H1 (cell line): ENCODE data around the gene KDR. TPM values are rescaled to one million over a fixed set of nuclear protein-coding genes. Genes with fewer than 3 reads are reported as not detected.

Source experiments
- CTCF ChIA-PET: fragments of 300-600 bp; sonication (Branson Sonifier 250); formaldehyde crosslinking; loops from one replicate; lab custom pipeline; 2021; ENCODE audit not compliant: partially characterized antibody; lab: Charles Lee
- POLR2A ChIA-PET: fragments of 300-600 bp; sonication (Branson Sonifier 250); formaldehyde crosslinking; loops from one replicate; lab custom pipeline; 2021; ENCODE audit warnings: inconsistent platforms; ENCODE audit not compliant: partially characterized antibody; lab: Charles Lee
- DNase-seq, 2 experiments: peaks; one replicate each; pipeline versions ENCODE4 v3.0.0 to v3.0.0-alpha.2; 2010 to 2022; ENCODE audit warnings: low spot score in 2 of 2, low read depth in 1 of 2, mixed read lengths in 1 of 2
- FAIRE-seq: peaks from 2 replicates; lab custom pipeline; 2011; peaks lifted over from hg19 to GRCh38; lab: Jason Lieb, UNC
- H2AFZ ChIP-seq: 2 replicates; pipeline ENCODE4 v1.8.1; 2012; ENCODE audit warnings: low read length, inconsistent platforms
- H2AK5ac ChIP-seq: 2 replicates; pipeline ENCODE4 v1.6.1; 2013; ENCODE audit warnings: low read depth, low read length
- H2BK120ac ChIP-seq: replicated peaks from 2 replicates; pipeline ENCODE3; 2013; ENCODE audit warnings: low read depth, low read length, inconsistent platforms
- H2BK12ac ChIP-seq: 2 replicates; pipeline ENCODE4 v1.6.1; 2013; ENCODE audit warnings: low read depth, low read length
- H2BK15ac ChIP-seq: 2 replicates; pipeline ENCODE4 v1.6.1; 2013; ENCODE audit warnings: low read length
- H2BK20ac ChIP-seq: 2 replicates; pipeline ENCODE4 v1.6.1; 2013; ENCODE audit warnings: low read length
- H2BK5ac ChIP-seq: 2 replicates; pipeline ENCODE4 v1.6.1; 2013; ENCODE audit warnings: low read depth, low read length
- H3K14ac ChIP-seq: 2 replicates; pipeline ENCODE4 v1.6.1; 2013; ENCODE audit warnings: inconsistent platforms; ENCODE audit not compliant: insufficient read length
- H3K18ac ChIP-seq: 2 replicates; pipeline ENCODE4 v1.6.1; 2013; ENCODE audit warnings: low read length; ENCODE audit errors: extremely low read depth
- H3K23ac ChIP-seq: 2 replicates; pipeline ENCODE4 v1.6.1; 2013; ENCODE audit warnings: inconsistent platforms; ENCODE audit not compliant: insufficient read length
- H3K23me2 ChIP-seq: 2 replicates; pipeline ENCODE4 v1.6.1; 2013; ENCODE audit warnings: low read depth, low read length
- H3K27ac ChIP-seq: 2 replicates; pipeline ENCODE4 v1.6.1; 2011; ENCODE audit warnings: low read depth, low read length, inconsistent platforms
- H3K27me3 ChIP-seq, 4 experiments: replicated peaks in 1 of 4; 1 replicate in 1 of 4; 2 replicates in 3 of 4; pipeline versions ENCODE4 v1.6.1 to v1.8.1; 2011 to 2013; ENCODE audit warnings: low read length in 3 of 4, mild to moderate bottlenecking in 3 of 4, inconsistent platforms in 2 of 4, mixed read lengths in 2 of 4, moderate library complexity in 1 of 4; ENCODE audit not compliant: control insufficient read depth in 3 of 4, insufficient read depth in 3 of 4; ENCODE audit errors: extremely low read depth in 1 of 4
- H3K36me3 ChIP-seq, 4 experiments: 2 replicates each; pipeline versions ENCODE4 v1.6.1 to v1.8.1; 2011 to 2013; ENCODE audit warnings: mild to moderate bottlenecking in 4 of 4, low read length in 3 of 4, moderate library complexity in 2 of 4, control low read depth in 1 of 4, inconsistent platforms in 1 of 4; ENCODE audit not compliant: insufficient read depth in 4 of 4, control insufficient read depth in 2 of 4
- H3K4ac ChIP-seq: replicated peaks from 2 replicates; pipeline ENCODE3; 2013; ENCODE audit warnings: low read length, low read depth, mixed read lengths, inconsistent platforms; ENCODE audit not compliant: insufficient read length
- H3K4me1 ChIP-seq, 4 experiments: replicated peaks in 1 of 4; 1 replicate in 1 of 4; 2 replicates in 3 of 4; pipeline versions ENCODE4 v1.6.1 to v1.8.1; 2011 to 2013; ENCODE audit warnings: low read length in 3 of 4, inconsistent platforms in 2 of 4, mixed read lengths in 1 of 4; ENCODE audit not compliant: insufficient read depth in 4 of 4, control insufficient read depth in 3 of 4
- H3K4me2 ChIP-seq, 2 experiments: 2 replicates each; pipeline versions ENCODE4 v1.6.1 to v1.8.1; 2011 to 2013; ENCODE audit warnings: low read depth in 2 of 2, low read length in 2 of 2, control low read depth in 1 of 2, inconsistent platforms in 1 of 2, mild to moderate bottlenecking in 1 of 2; ENCODE audit not compliant: insufficient read depth in 1 of 2
- H3K4me3 ChIP-seq, 4 experiments: fragments of 200-600, 300-600 bp in 1 of 4; sonication (generic), shearing (Covaris generic), sonication (Bioruptor Twin) in 1 of 4; 2 replicates each; pipeline versions ENCODE4 v1.5.1 to v1.8.1; 2011 to 2016; ENCODE audit warnings: low read length in 4 of 4, low read depth in 3 of 4, control low read depth in 2 of 4, inconsistent platforms in 2 of 4, mild to moderate bottlenecking in 2 of 4, mixed read lengths in 1 of 4, moderate library complexity in 1 of 4; ENCODE audit not compliant: insufficient read depth in 2 of 4; ENCODE audit errors: extremely low read depth in 1 of 4
- H3K56ac ChIP-seq: replicated peaks from 2 replicates; pipeline ENCODE3; 2013; ENCODE audit warnings: low read depth, mild to moderate bottlenecking, mixed read lengths, low read length, inconsistent platforms; ENCODE audit not compliant: insufficient read length
- H3K79me1 ChIP-seq: 2 replicates; pipeline ENCODE4 v1.6.1; 2013; ENCODE audit warnings: low read depth, low read length, control low read depth
- H3K79me2 ChIP-seq, 2 experiments: 2 replicates each; pipeline versions ENCODE4 v1.6.1 to v1.8.1; 2012 to 2013; ENCODE audit warnings: low read length in 2 of 2, mild to moderate bottlenecking in 2 of 2, inconsistent platforms in 1 of 2; ENCODE audit not compliant: insufficient read depth in 2 of 2, control insufficient read depth in 1 of 2
- H3K9ac ChIP-seq, 4 experiments: replicated peaks in 1 of 4; 1 replicate in 1 of 4; 2 replicates in 3 of 4; pipeline versions ENCODE4 v1.6.1 to v1.8.1; 2011 to 2013; ENCODE audit warnings: low read depth in 3 of 4, low read length in 3 of 4, control low read depth in 2 of 4, mild to moderate bottlenecking in 2 of 4, moderate library complexity in 2 of 4, inconsistent platforms in 1 of 4; ENCODE audit errors: extremely low read depth in 1 of 4
- H3K9me3 ChIP-seq, 2 experiments: 2 replicates each; pipeline versions ENCODE4 v1.6.1 to v1.8.1; 2012 to 2013; ENCODE audit warnings: mild to moderate bottlenecking in 2 of 2, moderate library complexity in 2 of 2, control low read depth in 1 of 2, inconsistent platforms in 1 of 2, low read depth in 1 of 2, low read length in 1 of 2, mixed read lengths in 1 of 2; ENCODE audit not compliant: insufficient read depth in 2 of 2
- H4K20me1 ChIP-seq, 2 experiments: replicated peaks in 1 of 2; 2 replicates each; pipeline versions ENCODE3 to v1.8.1; 2011 to 2013; ENCODE audit warnings: inconsistent platforms in 2 of 2, low read length in 2 of 2, mild to moderate bottlenecking in 1 of 2; ENCODE audit not compliant: insufficient read depth in 2 of 2, control insufficient read depth in 1 of 2
- H4K5ac ChIP-seq: 2 replicates; pipeline ENCODE4 v1.6.1; 2013; ENCODE audit warnings: low read length, low read depth, mixed read lengths, inconsistent platforms; ENCODE audit not compliant: insufficient read length
- H4K8ac ChIP-seq: 2 replicates; pipeline ENCODE4 v1.8.0; 2013; ENCODE audit warnings: mild to moderate bottlenecking, moderate library complexity, low read length, inconsistent platforms; ENCODE audit not compliant: insufficient read depth; ENCODE audit errors: extremely low read depth
- H4K91ac ChIP-seq: replicated peaks from 2 replicates; pipeline ENCODE3; 2013; ENCODE audit warnings: low read length, mixed read lengths, inconsistent platforms; ENCODE audit not compliant: insufficient read length
- ATF3 ChIP-seq: IDR thresholded peaks from 2 replicates; pipeline ENCODE4 v1.6.1; 2011; ENCODE audit warnings: low read depth, mild to moderate bottlenecking, low read length; ENCODE audit not compliant: insufficient read depth
- BACH1 ChIP-seq: IDR thresholded peaks from 2 replicates; pipeline ENCODE4 v1.6.1; 2012; ENCODE audit warnings: low read length, improper control_type of control experiment
- CEBPB ChIP-seq: IDR thresholded peaks from 2 replicates; pipeline ENCODE4 v1.6.1; 2012; ENCODE audit warnings: low read depth, low read length
- CHD1 ChIP-seq: IDR thresholded peaks from 2 replicates; pipeline ENCODE4 v1.6.1; 2012; ENCODE audit warnings: low read depth, low read length, improper control_type of control experiment
- JUND ChIP-seq: IDR thresholded peaks from 2 replicates; pipeline ENCODE4 v1.6.1; 2011; ENCODE audit warnings: mild to moderate bottlenecking, improper control_type of control experiment, low read length
- MAFK ChIP-seq: IDR thresholded peaks from 2 replicates; pipeline ENCODE4 v1.6.1; 2012; ENCODE audit warnings: low read depth, mild to moderate bottlenecking, improper control_type of control experiment, low read length
- MAX ChIP-seq: IDR thresholded peaks from 2 replicates; pipeline ENCODE4 v1.6.1; 2012; ENCODE audit warnings: inconsistent platforms
- RAD21 ChIP-seq, 2 experiments: IDR thresholded peaks in 1 of 2; conservative IDR thresholded peaks in 1 of 2; 2 replicates each; pipeline ENCODE4 v1.6.1; 2011; ENCODE audit warnings: low read depth in 2 of 2, low read length in 2 of 2, improper control_type of control experiment in 1 of 2, inconsistent platforms in 1 of 2, mild to moderate bottlenecking in 1 of 2, moderate library complexity in 1 of 2
- SIN3A ChIP-seq, 2 experiments: IDR thresholded peaks in 1 of 2; conservative IDR thresholded peaks in 1 of 2; 2 replicates each; pipeline ENCODE4 v1.6.1; 2011 to 2012; ENCODE audit warnings: low read length in 2 of 2, improper control_type of control experiment in 1 of 2, low read depth in 1 of 2, mild to moderate bottlenecking in 1 of 2
- SIRT6 ChIP-seq: IDR thresholded peaks from one replicate; pipeline ENCODE4 v1.7.1; 2012; ENCODE audit warnings: low read length, inconsistent platforms
- TAF1 ChIP-seq: IDR thresholded peaks from 2 replicates; pipeline ENCODE4 v1.6.1; 2011; ENCODE audit warnings: mild to moderate bottlenecking, low read depth, low read length
- TBP ChIP-seq: IDR thresholded peaks from 2 replicates; pipeline ENCODE4 v1.6.1; 2011; ENCODE audit warnings: low read depth, low read length, improper control_type of control experiment
- TCF12 ChIP-seq: IDR thresholded peaks from 2 replicates; pipeline ENCODE4 v1.6.1; 2011; ENCODE audit warnings: low read depth, mild to moderate bottlenecking, low read length
- ZNF274 ChIP-seq: IDR thresholded peaks from 2 replicates; pipeline ENCODE4 v1.7.0; 2012; ENCODE audit warnings: low read length, borderline replicate concordance; ENCODE audit errors: extremely low read depth
- WGBS, 2 experiments: shearing (Covaris generic) in 1 of 2; methylation state at CpG; one replicate each; pipeline versions ENCODE4 v1.1.6 to v1.1.7; 2013 to 2015; ENCODE audit warnings: low lambda C conversion rate in 2 of 2, mixed read lengths in 2 of 2, inconsistent platforms in 1 of 2, low coverage in 1 of 2, missing lambda C conversion rate in 1 of 2; ENCODE audit not compliant: insufficient replicate concordance in 2 of 2, insufficient coverage in 1 of 2, insufficient read length in 1 of 2; ENCODE audit errors: extremely low coverage in 1 of 2, missing lambda C conversion rate in 1 of 2; 5-methylcytosine and 5-hydroxymethylcytosine counted together
- polyA plus RNA-seq, 7 experiments: library from polyadenylated mRNA; depleted of rRNA in 3 of 7; stranded (reverse) in 5 of 7; unstranded in 2 of 7; fragments of >200 nt in 5 of 7; fragments of 200-250 nt in 2 of 7; gene quantifications; 1 replicate in 5 of 7; 2 replicates in 1 of 7; 4 replicates in 1 of 7; pipeline versions ENCODE4 v1.2.1 to v1.2.3, GENCODE V29; 2011 to 2013; ENCODE audit warnings: missing spikeins in 2 of 7, mixed read lengths in 2 of 7
- total RNA-seq: library from RNA; stranded (reverse); fragmentation: NEBNext Ultra II Directional; extraction: Animal tissue kit (Norgen Biotek cat#: 25700); gene quantifications from 2 replicates; pipeline ENCODE4 v1.2.1, GENCODE V29; 2021

KDR gene
- total and polyA plus RNA-seq, 2 of the 8 experiments (the other 6 are each of a cell fraction or from before 2014, with no cell fraction given) = 69.3 to 106 TPM

- ChIA-PET CTCF (interaction anchor here (1.1 to 1.8 kb wide), 5 partner anchors 16 to 149 kb away, joined by 3 to 5 read pairs (median 4); no protein-coding TSS in a partner anchor), POLR2A (interaction anchor here (1.6 kb wide), 1 partner anchor 30 kb away, joined by 3 read pairs; no protein-coding TSS in a partner anchor)
- Histone ChIP-seq H3K4ac (no peak overlapping the region), H2BK20ac (no peak overlapping the region), H3K56ac (no peak overlapping the region), H3K4me2 (no peak overlapping the region), H3K14ac (no peak overlapping the region), H3K79me1 (no peaks in the 10 kb centered on the region), H3K9me3 (peaks cover 4 to 10% of the 10 kb centered on the region in 2 experiments), H4K20me1 (no peaks in the 10 kb centered on the region), H3K23ac (no peak overlapping the region), H4K5ac (no peak overlapping the region), H2AFZ (0 out of 2 replicates have a peak overlapping the region, but pooled peaks have one; percentile 6), H2AK5ac (no peak overlapping the region), H3K9ac (no peak overlapping the region), H3K79me2 (no peaks in the 10 kb centered on the region), H4K8ac (no peak overlapping the region), H4K91ac (no peak overlapping the region), H2BK120ac (no peak overlapping the region), H3K27me3 (no peaks in the 10 kb centered on the region; a peak in 1 of 7 replicates), H2BK15ac (no peak overlapping the region), H3K36me3 (no peaks in the 10 kb centered on the region), H3K23me2 (no peaks in the 10 kb centered on the region), H2BK5ac (no peak overlapping the region), H3K4me3 (no peak overlapping the region), H3K18ac (no peak overlapping the region), H3K27ac (no peak overlapping the region), H2BK12ac (no peak overlapping the region), H3K4me1 (peaks cover 0 to 5% (median 0%) of the 10 kb centered on the region in 4 experiments; a peak in 1 of 7 replicates)
- FAIRE-seq = no peak
- DNase-seq = no peak
- 90% methylated on average over 3 of the region's 3 CpGs; no CpG with 5 or more reads in 1 of the 2 experiments for WGBS, 2 experiments
- no peak for TF ChIP-seq TBP
- no peak for TF ChIP-seq ZNF274
- TF ChIP-seq CEBPB = no peak
- no peak for TF ChIP-seq ATF3
- no peak for TF ChIP-seq SIN3A (conservative IDR thresholded peaks at IDR 0.05 in 1 of 2, IDR thresholded peaks at IDR 0.05 in 1 of 2; ENCODE audit: low read depth in 1 of 2, low read length in 2 of 2)
- no peak for TF ChIP-seq MAFK
- TF ChIP-seq TCF12 = no peak
- TF ChIP-seq TAF1 = no peak
- no peak for TF ChIP-seq MAX
- no peak for TF ChIP-seq CHD1
- TF ChIP-seq SIRT6 = no peak
- no peak for TF ChIP-seq BACH1
- no peak for TF ChIP-seq RAD21 (IDR thresholded peaks at IDR 0.05 in 1 of 2, conservative IDR thresholded peaks at IDR 0.05 in 1 of 2; ENCODE audit: low read depth in 2 of 2, low read length in 2 of 2)
- TF ChIP-seq JUND = no peak
Observed at GRCh38 chr4:55036405-55036804, 89.0 kb downstream of the KDR start.
